GM19397 (cell line): ENCODE measurements around the gene KCNJ2.

Experiments used
- ATAC-seq: cut with Tn5 transposase; IDR thresholded peaks from one replicate; pipeline ENCODE4 v1.9.1; 2021; ENCODE audit warnings: mild to moderate bottlenecking, moderate library complexity; ENCODE audit not compliant: unreplicated experiment

Gene KCNJ2

GRCh38 chr17:70202840-70203239 is 33.5 kb downstream of the KCNJ2 start:
- no peak for ATAC-seq

GRCh38 chr17:70204431-70204830 is 35.1 kb downstream of the KCNJ2 start:
- no peak for ATAC-seq

GRCh38 chr17:70205401-70205800 is 36.1 kb downstream of the KCNJ2 start:
- no peak for ATAC-seq

GRCh38 chr17:70206361-70207010 is 37.2 kb downstream of the KCNJ2 start:
- ATAC-seq, result no peak

- ATAC-seq, result no peak
Observed at GRCh38 chr17:70207184-70207583, 37.9 kb downstream of the KCNJ2 start.

- no peak for ATAC-seq
Observed at GRCh38 chr17:70208080-70208794, 38.9 kb downstream of the KCNJ2 start.

GRCh38 chr17:70208825-70209555 is 39.7 kb downstream of the KCNJ2 start:
- no peak for ATAC-seq

- no peak for ATAC-seq
Observed at GRCh38 chr17:70215656-70216055, 46.3 kb downstream of the KCNJ2 start.

- ATAC-seq, result no peak
Observed at GRCh38 chr17:70217571-70217970, 48.2 kb downstream of the KCNJ2 start.

- no peak for ATAC-seq
Observed at GRCh38 chr17:70225276-70225675, 55.9 kb downstream of the KCNJ2 start.
